Cardiac muscle cell (in vitro differentiated cells and primary cell): ENCODE results near the gene PRMT9. TPM values are rescaled to one million over a fixed set of nuclear protein-coding genes. Genes with fewer than 3 reads are reported as not detected.

Experiments
- DNase-seq, 2 donors: peaks; one replicate each; pipeline versions ENCODE4 v3.0.0 to v3.0.0-alpha.2; 2010 to 2017; ENCODE audit warnings: low read depth in 1 of 2, low spot score in 1 of 2
- H3K27ac ChIP-seq: fragments of 200-600 bp; sonication (generic); 2 replicates; pipeline ENCODE4 v1.5.1; 2016
- H3K27me3 ChIP-seq: fragments of 200-600 bp; sonication (generic); 2 replicates; pipeline ENCODE4 v1.6.0; 2016; ENCODE audit warnings: control low read depth
- H3K36me3 ChIP-seq: fragments of 200-600 bp; sonication (generic); 2 replicates; pipeline ENCODE4 v1.5.1; 2016; ENCODE audit warnings: control low read depth
- H3K4me1 ChIP-seq: fragments of 200-600 bp; sonication (generic); 2 replicates; pipeline ENCODE4 v1.8.1; 2017; ENCODE audit warnings: low read depth, mild to moderate bottlenecking, mixed run types
- H3K4me3 ChIP-seq: fragments of 200-600 bp; sonication (generic); 2 replicates; pipeline ENCODE4 v1.5.1; 2016; ENCODE audit warnings: mild to moderate bottlenecking
- H3K9me3 ChIP-seq: fragments of 200-600 bp; sonication (generic); 2 replicates; pipeline ENCODE4 v1.5.1; 2017; ENCODE audit warnings: low read depth, mild to moderate bottlenecking, control low read depth
- CTCF ChIP-seq: IDR thresholded peaks from 2 replicates; pipeline ENCODE4 v1.5.1; 2012; ENCODE audit warnings: low read depth, mild to moderate bottlenecking, low read length
- polyA plus RNA-seq: library from polyadenylated mRNA; unstranded; fragments of >200 nt; fragmentation: Nextera tagmentation; extraction: Ambion mirVana; gene quantifications from 2 replicates; pipeline ENCODE4 v1.2.1, GENCODE V29; 2016
- total RNA-seq: library from RNA; depleted of rRNA; stranded (reverse); fragments of >200 nt; gene quantifications from 2 replicates; pipeline ENCODE4 v1.2.3, GENCODE V29; 2016

Gene PRMT9
- total and polyA plus RNA-seq, 2 experiments from 2014 or later = 7.3 to 7.7 TPM

GRCh38 chr4:147640331-147640730, 43.6 kb downstream of the PRMT9 start:
- no peak overlapping the region for H3K4me3 ChIP-seq
- H3K36me3 ChIP-seq = peaks cover 29% of the 10 kb centered on the region
- peaks cover 9% of the 10 kb centered on the region for H3K4me1 ChIP-seq
- H3K27ac ChIP-seq = no peak overlapping the region
- TF ChIP-seq CTCF = no peak
- no peaks in the 10 kb centered on the region for H3K9me3 ChIP-seq
- H3K27me3 ChIP-seq = no peaks in the 10 kb centered on the region
- DNase-seq = no peak

GRCh38 chr4:147639388-147639787, 44.6 kb downstream of the PRMT9 start:
- no peak overlapping the region for H3K4me3 ChIP-seq
- H3K36me3 ChIP-seq = peaks cover 32% of the 10 kb centered on the region
- no peak for DNase-seq

GRCh38 chr4:147638942-147639341, 45.0 kb downstream of the PRMT9 start:
- DNase-seq = peak in 1 of 2 donors; percentile 17
- no peak overlapping the region for H3K27ac ChIP-seq
- H3K4me1 ChIP-seq = peaks cover 2% of the 10 kb centered on the region

More at GRCh38 chr4:147639388-147639787, 44.6 kb downstream of the PRMT9 start:
- H3K27ac ChIP-seq = no peak overlapping the region
- TF ChIP-seq CTCF = no peak
- H3K4me1 ChIP-seq = peaks cover 6% of the 10 kb centered on the region
- no peaks in the 10 kb centered on the region for H3K27me3 ChIP-seq
- no peaks in the 10 kb centered on the region for H3K9me3 ChIP-seq

GRCh38 chr4:147638365-147638764, 45.6 kb downstream of the PRMT9 start:
- Histone ChIP-seq H3K27ac (no peak overlapping the region), H3K27me3 (no peaks in the 10 kb centered on the region), H3K9me3 (no peaks in the 10 kb centered on the region), H3K4me1 (no peaks in the 10 kb centered on the region), H3K36me3 (peaks cover 39% of the 10 kb centered on the region), H3K4me3 (no peak overlapping the region)
- DNase-seq = no peak
- TF ChIP-seq CTCF = no peak

More at GRCh38 chr4:147638942-147639341, 45.0 kb downstream of the PRMT9 start:
- Histone ChIP-seq H3K36me3 (peaks cover 36% of the 10 kb centered on the region), H3K27me3 (no peaks in the 10 kb centered on the region), H3K9me3 (no peaks in the 10 kb centered on the region), H3K4me3 (no peak overlapping the region)
- no peak for TF ChIP-seq CTCF

GRCh38 chr4:147635348-147635747, 48.6 kb downstream of the PRMT9 start:
- H3K4me3 ChIP-seq = no peak overlapping the region
- no peaks in the 10 kb centered on the region for H3K27me3 ChIP-seq
- no peaks in the 10 kb centered on the region for H3K4me1 ChIP-seq
- no peak for TF ChIP-seq CTCF
- H3K9me3 ChIP-seq = no peaks in the 10 kb centered on the region
- DNase-seq = no peak
- H3K36me3 ChIP-seq = peaks cover 53% of the 10 kb centered on the region
- H3K27ac ChIP-seq = no peak overlapping the region

GRCh38 chr4:147633643-147634042, 50.3 kb downstream of the PRMT9 start:
- Histone ChIP-seq H3K4me1 (no peaks in the 10 kb centered on the region), H3K9me3 (no peaks in the 10 kb centered on the region), H3K27me3 (no peaks in the 10 kb centered on the region), H3K36me3 (peaks cover 66% of the 10 kb centered on the region), H3K27ac (no peak overlapping the region), H3K4me3 (no peak overlapping the region)
- DNase-seq = no peak
- no peak for TF ChIP-seq CTCF
